ENCODE measurements around the gene HMGN1. TPM values are rescaled to one million over a fixed set of nuclear protein-coding genes. Genes with fewer than 3 reads are reported as not detected.

HMGN1 gene
- total RNA-seq, 1 experiment from 2014 or later = 262 TPM

DNA sequence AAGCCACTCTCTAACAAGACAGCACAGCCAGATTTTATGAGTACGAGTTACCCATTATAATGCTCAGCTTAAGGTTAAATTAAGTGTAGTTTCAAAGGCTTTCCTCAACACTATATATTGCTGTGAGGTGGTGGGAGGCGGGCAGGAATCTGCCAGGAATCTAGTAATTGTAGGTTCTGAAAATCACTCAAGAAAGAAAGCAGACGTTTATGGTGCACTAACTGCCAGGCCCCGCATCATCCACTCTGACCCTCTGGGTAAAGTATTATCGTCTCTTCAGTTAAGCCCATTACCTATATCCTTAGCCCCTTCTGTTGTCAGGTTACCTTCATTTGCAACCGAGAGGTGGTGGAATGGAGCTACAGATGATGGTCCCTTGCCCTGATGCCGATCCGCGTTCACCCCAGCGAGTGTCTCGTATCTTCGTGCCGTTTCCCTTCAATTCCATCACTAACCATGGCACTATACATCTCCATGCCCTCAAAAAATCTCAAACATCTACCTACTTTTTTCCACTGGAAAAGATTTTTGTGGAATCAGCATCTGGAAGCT lies 12.4 kb downstream of the HMGN1 start:
- Mint-ChIP-seq H3K36me3 (ENCODE audit: insufficient read depth, unreplicated experiment) (peaks cover 6% of the 10 kb centered on the region), H3K4me3 (ENCODE audit: low read depth, unreplicated experiment) (no peak overlapping the region), H3K9me3 (ENCODE audit: low read depth, unreplicated experiment) (no peaks in the 10 kb centered on the region), H3K27me3 (ENCODE audit: unreplicated experiment) (no peaks in the 10 kb centered on the region), H3K27ac (ENCODE audit: unreplicated experiment) (no peak overlapping the region), H3K4me1 (ENCODE audit: low read depth, unreplicated experiment) (no peaks in the 10 kb centered on the region)
- BruUV-seq (replicated peaks) = no TSS peak
- TF ChIP-seq, protein P1, sequence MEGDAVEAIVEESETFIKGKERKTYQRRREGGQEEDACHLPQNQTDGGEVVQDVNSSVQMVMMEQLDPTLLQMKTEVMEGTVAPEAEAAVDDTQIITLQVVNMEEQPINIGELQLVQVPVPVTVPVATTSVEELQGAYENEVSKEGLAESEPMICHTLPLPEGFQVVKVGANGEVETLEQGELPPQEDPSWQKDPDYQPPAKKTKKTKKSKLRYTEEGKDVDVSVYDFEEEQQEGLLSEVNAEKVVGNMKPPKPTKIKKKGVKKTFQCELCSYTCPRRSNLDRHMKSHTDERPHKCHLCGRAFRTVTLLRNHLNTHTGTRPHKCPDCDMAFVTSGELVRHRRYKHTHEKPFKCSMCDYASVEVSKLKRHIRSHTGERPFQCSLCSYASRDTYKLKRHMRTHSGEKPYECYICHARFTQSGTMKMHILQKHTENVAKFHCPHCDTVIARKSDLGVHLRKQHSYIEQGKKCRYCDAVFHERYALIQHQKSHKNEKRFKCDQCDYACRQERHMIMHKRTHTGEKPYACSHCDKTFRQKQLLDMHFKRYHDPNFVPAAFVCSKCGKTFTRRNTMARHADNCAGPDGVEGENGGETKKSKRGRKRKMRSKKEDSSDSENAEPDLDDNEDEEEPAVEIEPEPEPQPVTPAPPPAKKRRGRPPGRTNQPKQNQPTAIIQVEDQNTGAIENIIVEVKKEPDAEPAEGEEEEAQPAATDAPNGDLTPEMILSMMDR (IDR thresholded peaks at IDR 0.05; ENCODE audit: unreplicated experiment) = no peak
- no peak for DNase-seq
- CTCF ChIA-PET = no interaction called here
- intact Hi-C loops (cut with micrococcal nuclease; ENCODE audit: unreplicated experiment) = no loop called here

DNA sequence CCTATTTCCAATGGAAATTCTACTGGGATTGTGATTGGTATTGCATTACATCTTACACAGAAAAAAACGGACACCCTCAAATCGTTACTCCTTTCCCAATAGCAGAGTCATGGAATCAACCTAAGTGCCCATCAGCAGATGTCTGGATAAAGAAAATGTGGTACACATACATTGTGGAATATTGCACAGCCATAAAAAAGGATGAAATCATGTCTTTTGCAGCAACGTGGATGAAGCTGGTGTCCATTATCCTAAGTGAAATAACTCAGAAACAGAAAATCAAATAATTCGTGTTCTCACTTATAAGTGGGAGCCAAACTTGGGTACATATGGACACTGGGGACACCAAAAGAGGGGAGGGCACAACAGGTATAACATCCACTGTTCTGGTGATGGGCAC lies 14.3 kb downstream of the HMGN1 start:
- DNase-seq = no peak
- Mint-ChIP-seq H3K9me3 (ENCODE audit: low read depth, unreplicated experiment) (no peaks in the 10 kb centered on the region), H3K4me1 (ENCODE audit: low read depth, unreplicated experiment) (no peaks in the 10 kb centered on the region), H3K27ac (ENCODE audit: unreplicated experiment) (no peak overlapping the region), H3K27me3 (ENCODE audit: unreplicated experiment) (no peaks in the 10 kb centered on the region), H3K4me3 (ENCODE audit: low read depth, unreplicated experiment) (no peak overlapping the region), H3K36me3 (ENCODE audit: insufficient read depth, unreplicated experiment) (no peaks in the 10 kb centered on the region)
- BruUV-seq (replicated peaks) = no TSS peak
- intact Hi-C loops (cut with micrococcal nuclease; ENCODE audit: unreplicated experiment) = no loop called here
- CTCF ChIA-PET = no interaction called here
- TF ChIP-seq, protein P1 (IDR thresholded peaks at IDR 0.05; ENCODE audit: unreplicated experiment) = no peak

DNA sequence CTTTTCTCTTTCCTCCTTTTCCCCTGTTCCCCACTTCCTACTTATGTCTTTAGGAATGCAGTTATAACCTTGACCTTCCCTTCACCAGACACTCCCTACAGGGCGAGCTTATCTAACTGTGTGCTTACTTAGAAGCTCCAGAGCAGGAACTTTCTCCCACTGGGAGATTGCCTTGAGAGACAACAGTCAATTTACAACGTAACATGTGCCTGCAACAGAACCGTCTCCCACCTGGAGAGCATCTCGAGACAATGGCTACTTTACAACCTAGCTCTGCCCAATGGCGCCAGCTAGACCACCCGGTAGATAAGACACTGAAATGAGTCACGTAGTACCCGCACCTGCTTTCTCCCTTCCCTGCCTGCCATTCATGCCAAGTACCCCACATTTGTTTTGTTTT lies 16.7 kb downstream of the HMGN1 start:
- CTCF ChIA-PET = no interaction called here
- H3K4me3 Mint-ChIP-seq (ENCODE audit: low read depth, unreplicated experiment) = no peak overlapping the region
- intact Hi-C loops (cut with micrococcal nuclease; ENCODE audit: unreplicated experiment) = no loop called here
- no peaks in the 10 kb centered on the region for H3K4me1 Mint-ChIP-seq (ENCODE audit: low read depth, unreplicated experiment)
- H3K27me3 Mint-ChIP-seq (ENCODE audit: unreplicated experiment) = no peaks in the 10 kb centered on the region
- BruUV-seq (replicated peaks) = no TSS peak
- TF ChIP-seq, protein P1 (IDR thresholded peaks at IDR 0.05; ENCODE audit: unreplicated experiment) = no peak
- no peaks in the 10 kb centered on the region for H3K36me3 Mint-ChIP-seq (ENCODE audit: insufficient read depth, unreplicated experiment)
- no peak for DNase-seq
- H3K27ac Mint-ChIP-seq (ENCODE audit: unreplicated experiment) = no peak overlapping the region
- no peaks in the 10 kb centered on the region for H3K9me3 Mint-ChIP-seq (ENCODE audit: low read depth, unreplicated experiment)

DNA sequence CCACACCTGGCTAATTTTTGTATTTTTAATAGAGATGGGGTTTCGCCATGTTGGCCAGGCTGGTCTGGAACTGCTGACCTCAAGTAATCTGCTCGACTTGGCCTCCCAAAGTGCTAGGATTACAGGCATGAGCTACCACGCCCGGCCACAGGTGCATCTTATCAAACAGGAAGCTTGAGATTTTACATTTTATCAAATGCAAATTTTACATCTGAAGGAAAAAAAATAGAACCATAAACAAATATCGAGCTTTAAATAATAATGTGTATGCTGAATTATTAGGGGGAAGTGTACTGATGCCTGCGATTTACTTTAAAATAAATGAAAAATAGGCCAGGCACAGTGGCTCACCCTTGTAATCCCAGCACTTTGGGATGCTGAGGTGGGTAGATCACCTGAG lies 18.9 kb downstream of the HMGN1 start:
- TF ChIP-seq, protein P1 (IDR thresholded peaks at IDR 0.05; ENCODE audit: unreplicated experiment) = no peak
- Mint-ChIP-seq H3K4me1 (ENCODE audit: low read depth, unreplicated experiment) (no peaks in the 10 kb centered on the region), H3K9me3 (ENCODE audit: low read depth, unreplicated experiment) (no peaks in the 10 kb centered on the region), H3K36me3 (ENCODE audit: insufficient read depth, unreplicated experiment) (no peaks in the 10 kb centered on the region), H3K27ac (ENCODE audit: unreplicated experiment) (no peak overlapping the region), H3K27me3 (ENCODE audit: unreplicated experiment) (no peaks in the 10 kb centered on the region), H3K4me3 (ENCODE audit: low read depth, unreplicated experiment) (no peak overlapping the region)
- intact Hi-C loops (cut with micrococcal nuclease; ENCODE audit: unreplicated experiment) = no loop called here
- no TSS peak for BruUV-seq (replicated peaks)
- DNase-seq = no peak
- CTCF ChIA-PET = interaction anchor here (0.7 kb wide), 1 partner anchor 11 kb away, joined by 4 read pairs; no protein-coding TSS in a partner anchor

Data from Calu3 (cell line).